Breast epithelium (tissue), 3 donors: Measurements from ENCODE around the gene HAPLN2.

Source experiments
- POLR2A ChIP-seq: fragments of 450-650 bp; IDR thresholded peaks from one replicate; pipeline ENCODE4 v1.6.1; 2016; ENCODE audit warnings: antibody characterized with exemption, mild to moderate bottlenecking, moderate library complexity
- POLR2AphosphoS5 ChIP-seq, 3 donors: sonication (generic); formaldehyde crosslinking; IDR thresholded peaks; one replicate each; pipeline ENCODE4 v1.6.1; 2017; ENCODE audit warnings: antibody characterized with exemption in 3 of 3
- TF ChIP-seq, protein P1 (sequence below), 3 donors: fragments of 450-650 bp; IDR thresholded peaks; one replicate each; pipeline ENCODE4 v1.5.1; 2016 to 2017; ENCODE audit warnings: antibody characterized with exemption in 3 of 3, mild to moderate bottlenecking in 3 of 3, moderate library complexity in 3 of 3

DNA sequence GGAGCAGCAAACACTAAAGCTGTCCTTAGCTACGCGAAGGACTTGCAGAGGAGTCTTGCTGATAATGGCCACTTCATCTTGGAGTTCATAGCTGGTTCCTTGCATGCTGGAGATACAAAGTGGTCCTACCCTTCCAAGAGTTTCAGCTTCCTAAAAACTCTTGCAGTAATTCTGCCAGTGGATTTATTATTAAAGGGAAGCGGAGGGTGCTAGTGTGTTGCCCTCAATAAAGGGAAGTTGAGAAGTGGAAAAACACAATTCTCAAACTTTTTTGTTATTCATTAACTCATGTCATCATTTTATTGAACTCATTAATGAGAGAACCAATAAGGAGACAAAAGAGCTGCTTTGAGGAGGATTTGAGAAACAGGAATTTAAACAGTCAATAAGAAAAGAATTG lies 6.5 kb upstream of the HAPLN2 start:
- TF ChIP-seq POLR2AphosphoS5 (IDR thresholded peaks at IDR 0.05) (no peak), POLR2A (no peak)
- TF ChIP-seq, protein P1, sequence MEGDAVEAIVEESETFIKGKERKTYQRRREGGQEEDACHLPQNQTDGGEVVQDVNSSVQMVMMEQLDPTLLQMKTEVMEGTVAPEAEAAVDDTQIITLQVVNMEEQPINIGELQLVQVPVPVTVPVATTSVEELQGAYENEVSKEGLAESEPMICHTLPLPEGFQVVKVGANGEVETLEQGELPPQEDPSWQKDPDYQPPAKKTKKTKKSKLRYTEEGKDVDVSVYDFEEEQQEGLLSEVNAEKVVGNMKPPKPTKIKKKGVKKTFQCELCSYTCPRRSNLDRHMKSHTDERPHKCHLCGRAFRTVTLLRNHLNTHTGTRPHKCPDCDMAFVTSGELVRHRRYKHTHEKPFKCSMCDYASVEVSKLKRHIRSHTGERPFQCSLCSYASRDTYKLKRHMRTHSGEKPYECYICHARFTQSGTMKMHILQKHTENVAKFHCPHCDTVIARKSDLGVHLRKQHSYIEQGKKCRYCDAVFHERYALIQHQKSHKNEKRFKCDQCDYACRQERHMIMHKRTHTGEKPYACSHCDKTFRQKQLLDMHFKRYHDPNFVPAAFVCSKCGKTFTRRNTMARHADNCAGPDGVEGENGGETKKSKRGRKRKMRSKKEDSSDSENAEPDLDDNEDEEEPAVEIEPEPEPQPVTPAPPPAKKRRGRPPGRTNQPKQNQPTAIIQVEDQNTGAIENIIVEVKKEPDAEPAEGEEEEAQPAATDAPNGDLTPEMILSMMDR (IDR thresholded peaks at IDR 0.05): no peak
